ENCODE results near the gene COG6. TPM values are rescaled to one million over a fixed set of nuclear protein-coding genes. Genes with fewer than 3 reads are reported as not detected.

COG6 gene
- total RNA-seq, 1 donor from 2014 or later, result 13.8 TPM

GRCh38 chr13:39682310-39682709, 26.8 kb downstream of the COG6 start:
- DNase-seq (ENCODE audit: low read depth), result no peak
- no peaks in the 10 kb centered on the region for H3K27me3 ChIP-seq (ENCODE audit: control insufficient read depth, insufficient read depth, low read length)
- no peak for TF ChIP-seq CTCF (IDR thresholded peaks at IDR 0.05; ENCODE audit: insufficient read depth, low read length, poor library complexity, severe bottlenecking)
- H3K36me3 ChIP-seq (ENCODE audit: control insufficient read depth, insufficient read depth, low read length), result no peaks in the 10 kb centered on the region
- H3K4me3 ChIP-seq (ENCODE audit: low read depth, low read length), result no peak overlapping the region

GRCh38 chr13:39682788-39683187, 27.3 kb downstream of the COG6 start:
- H3K36me3 ChIP-seq (ENCODE audit: control insufficient read depth, insufficient read depth, low read length), result no peaks in the 10 kb centered on the region
- H3K27me3 ChIP-seq (ENCODE audit: control insufficient read depth, insufficient read depth, low read length), result no peaks in the 10 kb centered on the region
- DNase-seq (ENCODE audit: low read depth), result no peak
- H3K4me3 ChIP-seq (ENCODE audit: low read depth, low read length), result no peak overlapping the region
- TF ChIP-seq CTCF (IDR thresholded peaks at IDR 0.05; ENCODE audit: insufficient read depth, low read length, poor library complexity, severe bottlenecking), result no peak

- Histone ChIP-seq H3K4me3 (ENCODE audit: low read depth, low read length) (no peak overlapping the region), H3K36me3 (ENCODE audit: control insufficient read depth, insufficient read depth, low read length) (no peaks in the 10 kb centered on the region), H3K27me3 (ENCODE audit: control insufficient read depth, insufficient read depth, low read length) (no peaks in the 10 kb centered on the region)
- no peak for TF ChIP-seq CTCF (IDR thresholded peaks at IDR 0.05; ENCODE audit: insufficient read depth, low read length, poor library complexity, severe bottlenecking)
- no peak for DNase-seq (ENCODE audit: low read depth)
Observed at GRCh38 chr13:39684531-39685137, 29.2 kb downstream of the COG6 start.

GRCh38 chr13:39685652-39686051, 30.2 kb downstream of the COG6 start:
- DNase-seq (ENCODE audit: low read depth), result no peak

GRCh38 chr13:39688278-39688677, 32.8 kb downstream of the COG6 start:
- no peak for TF ChIP-seq CTCF (IDR thresholded peaks at IDR 0.05; ENCODE audit: insufficient read depth, low read length, poor library complexity, severe bottlenecking)
- Histone ChIP-seq H3K27me3 (ENCODE audit: control insufficient read depth, insufficient read depth, low read length) (no peaks in the 10 kb centered on the region), H3K36me3 (ENCODE audit: control insufficient read depth, insufficient read depth, low read length) (no peaks in the 10 kb centered on the region), H3K4me3 (ENCODE audit: low read depth, low read length) (no peak overlapping the region)
- no peak for DNase-seq (ENCODE audit: low read depth)

More at GRCh38 chr13:39685652-39686051, 30.2 kb downstream of the COG6 start:
- TF ChIP-seq CTCF (IDR thresholded peaks at IDR 0.05; ENCODE audit: insufficient read depth, low read length, poor library complexity, severe bottlenecking), result no peak
- no peaks in the 10 kb centered on the region for H3K27me3 ChIP-seq (ENCODE audit: control insufficient read depth, insufficient read depth, low read length)
- H3K4me3 ChIP-seq (ENCODE audit: low read depth, low read length), result no peak overlapping the region
- H3K36me3 ChIP-seq (ENCODE audit: control insufficient read depth, insufficient read depth, low read length), result no peaks in the 10 kb centered on the region

All from kidney epithelial cell (primary cell).